Progenitor cell of endocrine pancreas (in vitro differentiated cells): Measurements from ENCODE around the gene CAPN14. TPM values are rescaled to one million over a fixed set of nuclear protein-coding genes. Genes with fewer than 3 reads are reported as not detected.
A peak's percentile ranks its signal among the peaks of the same experiment; 100 is the strongest.

Experiments
- DNase-seq: peaks from one replicate; pipeline ENCODE4 v3.0.0; 2021; ENCODE audit warnings: low spot score; ENCODE audit not compliant: unreplicated experiment
- H3K27ac Mint-ChIP-seq: 2 replicates; pipeline ENCODE4 v1.8.0; 2021; ENCODE audit warnings: mild to moderate bottlenecking, moderate library complexity, mixed read lengths
- H3K27me3 Mint-ChIP-seq: 2 replicates; pipeline ENCODE4 v1.8.0; 2021; ENCODE audit warnings: mixed read lengths
- H3K36me3 Mint-ChIP-seq: 2 replicates; pipeline ENCODE4 v1.8.0; 2022; ENCODE audit warnings: mixed read lengths; ENCODE audit not compliant: insufficient read depth
- H3K4me1 Mint-ChIP-seq: 2 replicates; pipeline ENCODE4 v1.8.0; 2021; ENCODE audit warnings: low read depth, mixed read lengths
- H3K4me3 Mint-ChIP-seq: 2 replicates; pipeline ENCODE4 v1.8.0; 2021; ENCODE audit warnings: low read depth, mild to moderate bottlenecking, moderate library complexity, mixed read lengths
- H3K9me3 Mint-ChIP-seq: 2 replicates; pipeline ENCODE4 v1.8.0; 2021; ENCODE audit warnings: low read depth, mixed read lengths
- total RNA-seq: library from RNA; stranded (reverse); gene quantifications from 2 replicates; pipeline ENCODE4 v1.2.1, GENCODE V29; 2021
- TF ChIP-seq, protein P1 (sequence below): fragments of 200-600 bp; sonication (generic); IDR thresholded peaks from one replicate; pipeline ENCODE4 v1.5.0; 2021; ENCODE audit warnings: antibody characterized with exemption, mild to moderate bottlenecking; ENCODE audit not compliant: unreplicated experiment

CAPN14 gene
- total RNA-seq, 1 donor from 2014 or later: 0.50 TPM

GRCh38 chr2:31202041-31202440, 15.3 kb downstream of the CAPN14 start:
- DNase-seq: no peak
- no peaks in the 10 kb centered on the region for H3K36me3 Mint-ChIP-seq
- TF ChIP-seq, protein P1, sequence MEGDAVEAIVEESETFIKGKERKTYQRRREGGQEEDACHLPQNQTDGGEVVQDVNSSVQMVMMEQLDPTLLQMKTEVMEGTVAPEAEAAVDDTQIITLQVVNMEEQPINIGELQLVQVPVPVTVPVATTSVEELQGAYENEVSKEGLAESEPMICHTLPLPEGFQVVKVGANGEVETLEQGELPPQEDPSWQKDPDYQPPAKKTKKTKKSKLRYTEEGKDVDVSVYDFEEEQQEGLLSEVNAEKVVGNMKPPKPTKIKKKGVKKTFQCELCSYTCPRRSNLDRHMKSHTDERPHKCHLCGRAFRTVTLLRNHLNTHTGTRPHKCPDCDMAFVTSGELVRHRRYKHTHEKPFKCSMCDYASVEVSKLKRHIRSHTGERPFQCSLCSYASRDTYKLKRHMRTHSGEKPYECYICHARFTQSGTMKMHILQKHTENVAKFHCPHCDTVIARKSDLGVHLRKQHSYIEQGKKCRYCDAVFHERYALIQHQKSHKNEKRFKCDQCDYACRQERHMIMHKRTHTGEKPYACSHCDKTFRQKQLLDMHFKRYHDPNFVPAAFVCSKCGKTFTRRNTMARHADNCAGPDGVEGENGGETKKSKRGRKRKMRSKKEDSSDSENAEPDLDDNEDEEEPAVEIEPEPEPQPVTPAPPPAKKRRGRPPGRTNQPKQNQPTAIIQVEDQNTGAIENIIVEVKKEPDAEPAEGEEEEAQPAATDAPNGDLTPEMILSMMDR: no peak
- peaks cover 5% of the 10 kb centered on the region for H3K27me3 Mint-ChIP-seq
- H3K9me3 Mint-ChIP-seq: peaks cover 5% of the 10 kb centered on the region
- H3K4me3 Mint-ChIP-seq: no peak overlapping the region
- no peak overlapping the region for H3K27ac Mint-ChIP-seq
- H3K4me1 Mint-ChIP-seq: peaks cover 13% of the 10 kb centered on the region

GRCh38 chr2:31200972-31201371, 16.3 kb downstream of the CAPN14 start:
- peaks cover 14% of the 10 kb centered on the region for H3K4me1 Mint-ChIP-seq
- H3K36me3 Mint-ChIP-seq: no peaks in the 10 kb centered on the region
- H3K27ac Mint-ChIP-seq: no peak overlapping the region
- H3K4me3 Mint-ChIP-seq: no peak overlapping the region
- DNase-seq: no peak
- TF ChIP-seq, protein P1: no peak
- peaks cover 5% of the 10 kb centered on the region for H3K27me3 Mint-ChIP-seq
- H3K9me3 Mint-ChIP-seq: peaks cover 5% of the 10 kb centered on the region

- peaks cover 5% of the 10 kb centered on the region for H3K27me3 Mint-ChIP-seq
- H3K9me3 Mint-ChIP-seq: peaks cover 5% of the 10 kb centered on the region
- DNase-seq: no peak
- H3K4me1 Mint-ChIP-seq: peaks cover 14% of the 10 kb centered on the region
- TF ChIP-seq, protein P1: no peak
- H3K27ac Mint-ChIP-seq: no peak overlapping the region
- H3K36me3 Mint-ChIP-seq: no peaks in the 10 kb centered on the region
- no peak overlapping the region for H3K4me3 Mint-ChIP-seq
Measured at GRCh38 chr2:31199206-31199605, 18.1 kb downstream of the CAPN14 start.

- Mint-ChIP-seq H3K4me3 (no peak overlapping the region), H3K4me1 (peaks cover 14% of the 10 kb centered on the region), H3K27ac (no peak overlapping the region), H3K36me3 (no peaks in the 10 kb centered on the region), H3K9me3 (peaks cover 5% of the 10 kb centered on the region), H3K27me3 (peaks cover 3% of the 10 kb centered on the region)
- DNase-seq: no peak
- TF ChIP-seq, protein P1: no peak
Measured at GRCh38 chr2:31197669-31198068, 19.6 kb downstream of the CAPN14 start.

- H3K4me1 Mint-ChIP-seq: peaks cover 14% of the 10 kb centered on the region
- peaks cover 3% of the 10 kb centered on the region for H3K27me3 Mint-ChIP-seq
- TF ChIP-seq, protein P1: no peak
- peak overlapping the region; percentile 25 for H3K27ac Mint-ChIP-seq
- peaks cover 5% of the 10 kb centered on the region for H3K9me3 Mint-ChIP-seq
- DNase-seq: no peak
- no peaks in the 10 kb centered on the region for H3K36me3 Mint-ChIP-seq
- no peak overlapping the region for H3K4me3 Mint-ChIP-seq
Measured at GRCh38 chr2:31197166-31197565, 20.1 kb downstream of the CAPN14 start.
